HEK293 (cell line): ENCODE data around the gene ARHGAP10.

Experiments
- CTCF ChIA-PET: fragments of 350-600 bp; formaldehyde crosslinking; extraction: SDS; loops from one replicate; lab custom pipeline; 2021; ENCODE audit warnings: antibody characterized with exemption; lab: Yijun Ruan, JAX
- POLR2A ChIA-PET: fragments of 300-600 bp; formaldehyde crosslinking; extraction: SDS; loops from one replicate; lab custom pipeline; 2020; ENCODE audit warnings: antibody characterized with exemption, inconsistent platforms; lab: Yijun Ruan, JAX
- H3K27ac ChIP-seq: fragments of 200-500 bp; sonication (Bioruptor generic); 2 replicates; pipeline ENCODE4 v1.5.1; 2014; ENCODE audit warnings: low read depth, low read length, control low read depth, inconsistent platforms; ENCODE audit errors: extremely low read depth
- H3K36me3 ChIP-seq, 2 experiments: fragments of 200-500 bp in 1 of 2; sonication (Bioruptor generic) in 1 of 2; 1 replicate in 1 of 2; 2 replicates in 1 of 2; pipeline ENCODE4 v1.5.1; 2014 to 2017; ENCODE audit warnings: inconsistent platforms in 2 of 2, low read length in 2 of 2; ENCODE audit not compliant: control insufficient read depth in 2 of 2, insufficient read depth in 1 of 2
- H3K4me1 ChIP-seq: fragments of 200-500 bp; sonication (Bioruptor generic); 2 replicates; pipeline ENCODE4 v1.5.1; 2014; ENCODE audit warnings: mild to moderate bottlenecking, low read length, inconsistent platforms; ENCODE audit not compliant: control insufficient read depth, insufficient read depth
- H3K4me3 ChIP-seq: 2 replicates; pipeline ENCODE4 v1.5.1; 2011; ENCODE audit warnings: low read depth, mild to moderate bottlenecking, control low read depth, low read length, moderate library complexity
- H3K9me3 ChIP-seq: fragments of 200-500 bp; sonication (Bioruptor generic); 2 replicates; pipeline ENCODE4 v1.5.1; 2014; ENCODE audit warnings: low read depth, low read length, inconsistent platforms; ENCODE audit not compliant: control insufficient read depth, insufficient read depth
- KLF17 ChIP-seq: fragments of 450-650 bp; formaldehyde crosslinking; IDR thresholded peaks from 2 replicates; pipeline ENCODE4 v1.5.1; 2016; ENCODE audit warnings: missing biosample characterization, missing genetic modification characterization
- MEIS1 ChIP-seq: sonication (generic); formaldehyde crosslinking; IDR thresholded peaks from 2 replicates; pipeline ENCODE4 v1.8.1; 2022; ENCODE audit warnings: missing genetic modification reagents, mild to moderate bottlenecking, borderline replicate concordance
- MZF1 ChIP-seq: fragments of 450-650 bp; formaldehyde crosslinking; IDR thresholded peaks from 2 replicates; pipeline ENCODE4 v1.5.1; 2017; ENCODE audit warnings: missing biosample characterization, missing genetic modification characterization, borderline replicate concordance
- SCRT2 ChIP-seq: fragments of 450-650 bp; formaldehyde crosslinking; IDR thresholded peaks from 2 replicates; pipeline ENCODE4 v1.5.1; 2016; ENCODE audit warnings: missing biosample characterization, missing genetic modification characterization
- SETDB1 ChIP-seq: IDR thresholded peaks from one replicate; pipeline ENCODE4 v1.6.1; 2017; ENCODE audit warnings: mild to moderate bottlenecking, low read length, moderate library complexity, mixed read lengths; ENCODE audit not compliant: insufficient read length
- SP2 ChIP-seq: fragments of 450-650 bp; formaldehyde crosslinking; IDR thresholded peaks from 2 replicates; pipeline ENCODE4 v1.5.1; 2016; ENCODE audit warnings: missing biosample characterization, missing genetic modification characterization
- ZBTB17 ChIP-seq: fragments of 450-650 bp; formaldehyde crosslinking; IDR thresholded peaks from 2 replicates; pipeline ENCODE4 v1.5.1; 2016; ENCODE audit warnings: missing biosample characterization, missing genetic modification characterization
- ZBTB48 ChIP-seq: fragments of 450-650 bp; formaldehyde crosslinking; IDR thresholded peaks from 2 replicates; pipeline ENCODE4 v1.5.1; 2016; ENCODE audit warnings: missing biosample characterization, missing genetic modification characterization
- ZEB2 ChIP-seq: fragments of 450-650 bp; formaldehyde crosslinking; IDR thresholded peaks from 2 replicates; pipeline ENCODE4 v1.5.1; 2016; ENCODE audit warnings: missing biosample characterization, missing genetic modification characterization
- ZNF112 ChIP-seq: fragments of 450-650 bp; formaldehyde crosslinking; IDR thresholded peaks from 2 replicates; pipeline ENCODE4 v1.5.0; 2017; ENCODE audit warnings: missing biosample characterization, missing genetic modification characterization
- ZNF121 ChIP-seq: fragments of 450-650 bp; formaldehyde crosslinking; IDR thresholded peaks from 2 replicates; pipeline ENCODE4 v1.5.1; 2016; ENCODE audit warnings: missing biosample characterization, missing genetic modification characterization
- ZNF146 ChIP-seq: fragments of 450-650 bp; formaldehyde crosslinking; IDR thresholded peaks from 2 replicates; pipeline ENCODE4 v1.5.1; 2016; ENCODE audit warnings: missing biosample characterization, missing genetic modification characterization
- ZNF169 ChIP-seq: fragments of 450-650 bp; formaldehyde crosslinking; IDR thresholded peaks from 2 replicates; pipeline ENCODE4 v1.5.1; 2016; ENCODE audit warnings: missing biosample characterization, missing genetic modification characterization
- ZNF19 ChIP-seq: fragments of 450-650 bp; formaldehyde crosslinking; IDR thresholded peaks from 2 replicates; pipeline ENCODE4; 2016; ENCODE audit warnings: missing biosample characterization, missing genetic modification characterization, low read depth
- ZNF221 ChIP-seq: fragments of 450-650 bp; formaldehyde crosslinking; IDR thresholded peaks from 2 replicates; pipeline ENCODE4 v1.5.1; 2017; ENCODE audit warnings: missing biosample characterization, missing genetic modification characterization, borderline replicate concordance
- ZNF292 ChIP-seq: fragments of 450-650 bp; formaldehyde crosslinking; IDR thresholded peaks from 2 replicates; pipeline ENCODE4 v1.5.1; 2016; ENCODE audit warnings: low read depth, missing biosample characterization, missing genetic modification characterization, borderline replicate concordance
- ZNF391 ChIP-seq: fragments of 450-650 bp; formaldehyde crosslinking; IDR thresholded peaks from 2 replicates; pipeline ENCODE4 v1.5.1; 2016; ENCODE audit warnings: low read depth, missing biosample characterization, missing genetic modification characterization, borderline replicate concordance
- ZNF449 ChIP-seq: fragments of 450-650 bp; formaldehyde crosslinking; IDR thresholded peaks from 2 replicates; pipeline ENCODE4 v1.5.1; 2017; ENCODE audit warnings: missing biosample characterization, mild to moderate bottlenecking, missing genetic modification characterization, moderate library complexity
- ZNF501 ChIP-seq: fragments of 450-650 bp; formaldehyde crosslinking; IDR thresholded peaks from 2 replicates; pipeline ENCODE4 v1.5.1; 2016; ENCODE audit warnings: missing biosample characterization, missing genetic modification characterization
- ZNF514 ChIP-seq: fragments of 450-650 bp; formaldehyde crosslinking; IDR thresholded peaks from 2 replicates; pipeline ENCODE4 v1.5.1; 2016; ENCODE audit warnings: missing biosample characterization, missing genetic modification characterization
- ZNF521 ChIP-seq: fragments of 450-650 bp; formaldehyde crosslinking; IDR thresholded peaks from 2 replicates; pipeline ENCODE4 v1.5.1; 2017; ENCODE audit warnings: missing biosample characterization, mild to moderate bottlenecking, missing genetic modification characterization
- ZNF548 ChIP-seq: fragments of 450-650 bp; formaldehyde crosslinking; IDR thresholded peaks from 2 replicates; pipeline ENCODE4 v1.5.1; 2016; ENCODE audit warnings: missing biosample characterization, missing genetic modification characterization
- ZNF658 ChIP-seq: fragments of 450-650 bp; formaldehyde crosslinking; IDR thresholded peaks from 2 replicates; pipeline ENCODE4; 2016; ENCODE audit warnings: missing biosample characterization, missing genetic modification characterization
- ZNF677 ChIP-seq: fragments of 450-650 bp; IDR thresholded peaks from 2 replicates; pipeline ENCODE4 v1.5.0; 2018; ENCODE audit warnings: missing biosample characterization, mild to moderate bottlenecking, missing genetic modification characterization, moderate library complexity
- ZSCAN30 ChIP-seq: fragments of 450-650 bp; IDR thresholded peaks from 2 replicates; pipeline ENCODE4 v1.5.1; 2018; ENCODE audit warnings: missing biosample characterization, mild to moderate bottlenecking, missing genetic modification characterization, moderate library complexity
- TF ChIP-seq, protein P1 (sequence below): fragments of 450-650 bp; formaldehyde crosslinking; IDR thresholded peaks from 2 replicates; pipeline ENCODE4 v1.5.1; 2016; ENCODE audit warnings: missing biosample characterization, missing genetic modification characterization
- TF ChIP-seq, protein P2 (sequence below): fragments of 450-650 bp; formaldehyde crosslinking; IDR thresholded peaks from 2 replicates; pipeline ENCODE4 v1.5.1; 2016; ENCODE audit warnings: missing biosample characterization, missing genetic modification characterization

The ARHGAP10 gene

GRCh38 chr4:147958057-147958456 lies 226.2 kb downstream of the ARHGAP10 start:
- ChIA-PET POLR2A (no interaction called here), CTCF (no interaction called here)
- Histone ChIP-seq H3K36me3 (no peaks in the 10 kb centered on the region), H3K4me3 (no peak overlapping the region), H3K4me1 (no peaks in the 10 kb centered on the region), H3K27ac (no peak overlapping the region), H3K9me3 (no peaks in the 10 kb centered on the region)
- TF ChIP-seq ZNF221 (no peak), ZNF169 (no peak), ZNF146 (tag by site-specific recombination) (no peak), ZNF677 (tag by site-specific recombination) (no peak), ZNF521 (tag by site-specific recombination) (no peak), MEIS1 (no peak), SCRT2 (tag by site-specific recombination) (no peak), ZNF514 (tag by site-specific recombination) (no peak), ZNF112 (tag by site-specific recombination) (no peak), SP2 (tag by site-specific recombination) (no peak), KLF17 (tag by site-specific recombination) (no peak), ZNF658 (no peak), ZNF449 (tag by site-specific recombination) (no peak), ZNF501 (no peak), ZEB2 (tag by site-specific recombination) (no peak), ZSCAN30 (tag by site-specific recombination) (no peak)
- TF ChIP-seq, protein P1, sequence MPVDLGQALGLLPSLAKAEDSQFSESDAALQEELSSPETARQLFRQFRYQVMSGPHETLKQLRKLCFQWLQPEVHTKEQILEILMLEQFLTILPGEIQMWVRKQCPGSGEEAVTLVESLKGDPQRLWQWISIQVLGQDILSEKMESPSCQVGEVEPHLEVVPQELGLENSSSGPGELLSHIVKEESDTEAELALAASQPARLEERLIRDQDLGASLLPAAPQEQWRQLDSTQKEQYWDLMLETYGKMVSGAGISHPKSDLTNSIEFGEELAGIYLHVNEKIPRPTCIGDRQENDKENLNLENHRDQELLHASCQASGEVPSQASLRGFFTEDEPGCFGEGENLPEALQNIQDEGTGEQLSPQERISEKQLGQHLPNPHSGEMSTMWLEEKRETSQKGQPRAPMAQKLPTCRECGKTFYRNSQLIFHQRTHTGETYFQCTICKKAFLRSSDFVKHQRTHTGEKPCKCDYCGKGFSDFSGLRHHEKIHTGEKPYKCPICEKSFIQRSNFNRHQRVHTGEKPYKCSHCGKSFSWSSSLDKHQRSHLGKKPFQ (tag by site-specific recombination) = no peak
- TF ChIP-seq, protein P2, sequence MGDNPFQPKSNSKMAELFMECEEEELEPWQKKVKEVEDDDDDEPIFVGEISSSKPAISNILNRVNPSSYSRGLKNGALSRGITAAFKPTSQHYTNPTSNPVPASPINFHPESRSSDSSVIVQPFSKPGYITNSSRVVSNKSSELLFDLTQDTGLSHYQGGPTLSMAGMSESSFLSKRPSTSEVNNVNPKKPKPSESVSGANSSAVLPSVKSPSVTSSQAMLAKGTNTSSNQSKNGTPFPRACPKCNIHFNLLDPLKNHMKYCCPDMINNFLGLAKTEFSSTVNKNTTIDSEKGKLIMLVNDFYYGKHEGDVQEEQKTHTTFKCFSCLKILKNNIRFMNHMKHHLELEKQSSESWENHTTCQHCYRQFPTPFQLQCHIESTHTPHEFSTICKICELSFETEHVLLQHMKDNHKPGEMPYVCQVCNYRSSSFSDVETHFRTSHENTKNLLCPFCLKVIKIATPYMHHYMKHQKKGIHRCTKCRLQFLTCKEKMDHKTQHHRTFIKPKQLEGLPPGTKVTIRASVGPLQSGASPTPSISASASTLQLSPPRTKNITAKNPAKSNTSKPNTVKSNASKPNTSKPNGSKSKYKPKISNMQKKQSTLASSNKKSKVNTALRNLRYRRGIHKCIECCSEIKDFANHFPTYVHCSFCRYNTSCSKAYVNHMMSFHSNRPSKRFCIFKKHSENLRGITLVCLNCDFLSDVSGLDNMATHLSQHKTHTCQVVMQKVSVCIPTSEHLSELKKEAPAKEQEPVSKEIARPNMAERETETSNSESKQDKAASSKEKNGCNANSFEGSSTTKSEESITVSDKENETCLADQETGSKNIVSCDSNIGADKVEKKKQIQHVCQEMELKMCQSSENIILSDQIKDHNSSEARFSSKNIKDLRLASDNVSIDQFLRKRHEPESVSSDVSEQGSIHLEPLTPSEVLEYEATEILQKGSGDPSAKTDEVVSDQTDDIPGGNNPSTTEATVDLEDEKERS (tag by site-specific recombination) = no peak

DNA sequence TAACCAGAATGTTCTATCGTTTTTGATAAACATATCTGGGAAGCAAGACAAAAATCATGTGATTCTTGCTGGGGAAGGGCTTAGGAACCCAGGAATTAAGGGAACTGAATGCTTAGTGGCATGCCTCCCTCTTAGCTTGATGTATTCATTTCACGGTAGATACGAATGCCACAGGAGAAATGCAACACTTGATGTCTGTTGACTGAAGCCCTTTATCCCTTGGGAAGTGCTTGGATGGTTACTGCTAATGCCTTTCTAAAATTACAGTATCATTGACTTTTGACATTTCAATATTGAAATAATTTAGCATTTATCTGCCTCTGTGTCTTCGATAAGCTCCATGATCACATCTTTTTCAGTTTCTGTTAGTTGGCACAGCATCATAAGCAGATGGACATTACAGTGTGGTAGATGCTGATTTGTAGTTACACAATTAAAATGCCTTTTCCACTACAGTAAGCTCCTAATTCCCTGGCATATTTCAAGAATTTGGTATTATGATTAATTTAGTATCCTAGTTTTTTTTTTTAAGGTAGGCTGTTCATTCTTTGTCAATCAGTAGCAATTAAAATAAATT lies 226.7 kb downstream of the ARHGAP10 start:
- no peaks in the 10 kb centered on the region for H3K9me3 ChIP-seq
- no peaks in the 10 kb centered on the region for H3K36me3 ChIP-seq
- H3K4me3 ChIP-seq = no peak overlapping the region
- H3K27ac ChIP-seq = no peak overlapping the region
- ChIA-PET POLR2A (no interaction called here), CTCF (interaction anchor here (0.7 kb wide), 1 partner anchor 553 kb away, joined by 4 read pairs; no protein-coding TSS in a partner anchor)
- H3K4me1 ChIP-seq = no peaks in the 10 kb centered on the region
- TF ChIP-seq ZNF146 (tag by site-specific recombination) = no peak
- no peak for TF ChIP-seq SETDB1
- TF ChIP-seq ZNF19 (tag by site-specific recombination) = no peak
- TF ChIP-seq MZF1 = no peak
- TF ChIP-seq ZNF121 = no peak
- TF ChIP-seq ZNF292 (tag by site-specific recombination) = no peak
- TF ChIP-seq ZNF391 (tag by site-specific recombination) = no peak
- no peak for TF ChIP-seq ZBTB48
- no peak for TF ChIP-seq ZBTB17 (tag by site-specific recombination)
- TF ChIP-seq ZNF548 (tag by site-specific recombination) = no peak
- TF ChIP-seq, all 188 proteins: peak for 0
